Measurements from ENCODE around the gene MLLT1. TPM values are rescaled to one million over a fixed set of nuclear protein-coding genes. Genes with fewer than 3 reads are reported as not detected.

The MLLT1 gene
- total RNA-seq, 4 donors from 2014 or later = 16.0 to 29.0 (median 22.7) TPM

DNA sequence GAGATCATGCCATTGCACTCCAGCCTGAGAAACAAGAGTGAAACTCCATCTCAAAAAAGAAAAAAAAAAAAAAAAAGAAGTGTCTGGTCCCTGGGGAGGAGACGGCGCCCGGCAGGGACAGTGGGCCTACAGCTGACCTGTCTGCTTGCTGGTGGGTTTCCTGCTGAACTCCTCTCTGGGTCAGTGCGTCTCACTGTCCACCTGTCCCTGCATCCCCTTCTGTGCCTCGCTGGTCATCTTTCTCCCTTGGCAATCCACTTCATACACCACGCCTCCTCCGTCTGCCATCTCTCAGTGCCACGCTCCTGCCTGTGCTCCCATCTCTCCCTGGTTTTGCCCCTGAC lies 80.9 kb downstream of the MLLT1 start:
- Histone ChIP-seq H3K4me3 (peak overlapping the region; percentile 58), H3K27me3 (no peaks in the 10 kb centered on the region), H3K36me3 (no peaks in the 10 kb centered on the region), H3K9me3 (no peaks in the 10 kb centered on the region), H3K4me1 (peaks cover 24% of the 10 kb centered on the region), H3K27ac (no peak overlapping the region)
- TF ChIP-seq POLR2AphosphoS5 (IDR thresholded peaks at IDR 0.05) = no peak
- TF ChIP-seq EP300 (IDR thresholded peaks at IDR 0.05) = no peak
- TF ChIP-seq POLR2A (IDR thresholded peaks at IDR 0.05) = no peak
- TF ChIP-seq, protein P1, sequence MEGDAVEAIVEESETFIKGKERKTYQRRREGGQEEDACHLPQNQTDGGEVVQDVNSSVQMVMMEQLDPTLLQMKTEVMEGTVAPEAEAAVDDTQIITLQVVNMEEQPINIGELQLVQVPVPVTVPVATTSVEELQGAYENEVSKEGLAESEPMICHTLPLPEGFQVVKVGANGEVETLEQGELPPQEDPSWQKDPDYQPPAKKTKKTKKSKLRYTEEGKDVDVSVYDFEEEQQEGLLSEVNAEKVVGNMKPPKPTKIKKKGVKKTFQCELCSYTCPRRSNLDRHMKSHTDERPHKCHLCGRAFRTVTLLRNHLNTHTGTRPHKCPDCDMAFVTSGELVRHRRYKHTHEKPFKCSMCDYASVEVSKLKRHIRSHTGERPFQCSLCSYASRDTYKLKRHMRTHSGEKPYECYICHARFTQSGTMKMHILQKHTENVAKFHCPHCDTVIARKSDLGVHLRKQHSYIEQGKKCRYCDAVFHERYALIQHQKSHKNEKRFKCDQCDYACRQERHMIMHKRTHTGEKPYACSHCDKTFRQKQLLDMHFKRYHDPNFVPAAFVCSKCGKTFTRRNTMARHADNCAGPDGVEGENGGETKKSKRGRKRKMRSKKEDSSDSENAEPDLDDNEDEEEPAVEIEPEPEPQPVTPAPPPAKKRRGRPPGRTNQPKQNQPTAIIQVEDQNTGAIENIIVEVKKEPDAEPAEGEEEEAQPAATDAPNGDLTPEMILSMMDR (IDR thresholded peaks at IDR 0.05) = no peak
- no peak for DNase-seq (ENCODE audit: low spot score in 2 of 2)
- whole genome bisulfite sequencing = 23% methylated on average over 8 of the region's 8 CpGs

DNA sequence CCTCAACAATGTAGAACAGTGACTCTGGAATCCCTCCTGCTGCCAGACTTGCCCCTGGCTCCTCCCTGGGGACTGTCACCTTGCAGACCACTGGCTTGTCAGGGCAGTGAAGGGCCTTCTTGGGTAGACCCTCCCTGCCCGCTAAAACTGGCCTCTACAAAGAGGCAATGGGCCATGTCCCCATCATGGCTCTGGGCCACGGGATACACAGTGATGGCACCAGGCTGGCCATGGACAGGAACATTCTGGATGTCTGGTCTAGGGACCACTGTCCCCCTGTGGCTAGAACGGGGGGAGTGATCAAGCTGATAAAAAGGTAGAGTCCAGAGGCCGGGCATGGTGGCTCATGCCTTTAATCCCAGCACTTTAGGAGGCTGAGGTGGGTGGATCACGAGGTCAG lies 83.4 kb downstream of the MLLT1 start:
- no peak for DNase-seq (ENCODE audit: low spot score in 2 of 2)
- Histone ChIP-seq H3K4me3 (no peak overlapping the region), H3K36me3 (no peaks in the 10 kb centered on the region), H3K4me1 (peaks cover 17% of the 10 kb centered on the region), H3K9me3 (no peaks in the 10 kb centered on the region), H3K27ac (no peak overlapping the region), H3K27me3 (no peaks in the 10 kb centered on the region)
- WGBS = 94% methylated on average over 5 of the region's 5 CpGs
- TF ChIP-seq, protein P1 (IDR thresholded peaks at IDR 0.05) = no peak
- no peak for TF ChIP-seq POLR2A (IDR thresholded peaks at IDR 0.05)
- TF ChIP-seq EP300 (IDR thresholded peaks at IDR 0.05) = no peak
- TF ChIP-seq POLR2AphosphoS5 (IDR thresholded peaks at IDR 0.05) = no peak

DNA sequence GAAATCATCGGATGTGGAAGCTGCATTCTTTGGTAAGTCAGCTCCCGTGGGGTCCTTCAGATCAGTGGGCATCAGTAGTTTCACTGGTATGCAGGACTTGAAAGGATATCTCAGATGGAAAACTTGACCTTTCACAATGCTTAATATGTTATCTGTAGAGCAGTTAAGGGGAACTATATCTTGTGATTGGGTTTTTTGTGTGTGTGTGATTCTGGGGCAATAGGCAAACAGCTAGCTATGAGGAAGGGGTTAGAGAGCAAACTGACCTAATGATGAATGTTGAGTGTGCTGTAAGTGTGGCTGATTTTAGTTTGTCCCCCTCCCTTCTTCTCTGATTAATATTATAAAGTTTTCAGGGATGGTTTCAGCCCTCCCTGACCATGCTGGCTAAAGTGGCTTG lies 91.0 kb downstream of the MLLT1 start:
- Histone ChIP-seq H3K27ac (no peak overlapping the region), H3K27me3 (no peaks in the 10 kb centered on the region), H3K9me3 (no peaks in the 10 kb centered on the region), H3K4me3 (no peak overlapping the region), H3K4me1 (peaks cover 3% of the 10 kb centered on the region), H3K36me3 (no peaks in the 10 kb centered on the region)
- no peak for DNase-seq (ENCODE audit: low spot score in 2 of 2)
- no peak for TF ChIP-seq POLR2A (IDR thresholded peaks at IDR 0.05)
- 94% methylated on average over 2 of the region's 2 CpGs for WGBS

DNA sequence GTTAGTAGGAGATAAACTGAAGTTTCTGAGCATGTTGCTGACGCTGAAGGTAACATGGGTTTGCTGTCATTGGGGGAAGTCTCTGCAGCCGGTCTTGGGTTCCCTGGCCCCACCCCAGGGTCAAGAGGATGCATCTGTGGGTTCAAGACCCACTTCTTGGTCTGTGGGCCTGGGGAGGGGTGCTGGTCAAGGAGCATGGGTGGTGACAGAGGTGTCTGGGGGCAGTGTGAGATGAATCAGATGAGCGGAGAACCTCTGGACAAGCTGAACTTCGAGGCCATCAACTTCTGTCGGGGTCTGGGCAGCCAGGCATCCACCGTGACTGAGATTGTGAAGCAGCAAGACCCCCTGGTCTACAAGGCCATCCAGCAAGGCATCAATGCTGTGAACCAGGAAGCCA lies 92.4 kb downstream of the MLLT1 start:
- WGBS = 100% methylated on average over 4 of the region's 6 CpGs
- Histone ChIP-seq H3K4me3 (no peak overlapping the region), H3K4me1 (peaks cover 3% of the 10 kb centered on the region), H3K27ac (no peak overlapping the region), H3K27me3 (peaks cover 7% of the 10 kb centered on the region), H3K36me3 (no peaks in the 10 kb centered on the region), H3K9me3 (no peaks in the 10 kb centered on the region)
- no peak for DNase-seq (ENCODE audit: low spot score in 2 of 2)
- TF ChIP-seq POLR2A (IDR thresholded peaks at IDR 0.05) = no peak
- TF ChIP-seq POLR2AphosphoS5 (IDR thresholded peaks at IDR 0.05) = no peak
- TF ChIP-seq, protein P1 (IDR thresholded peaks at IDR 0.05) = no peak
- TF ChIP-seq EP300 (IDR thresholded peaks at IDR 0.05) = no peak

DNA sequence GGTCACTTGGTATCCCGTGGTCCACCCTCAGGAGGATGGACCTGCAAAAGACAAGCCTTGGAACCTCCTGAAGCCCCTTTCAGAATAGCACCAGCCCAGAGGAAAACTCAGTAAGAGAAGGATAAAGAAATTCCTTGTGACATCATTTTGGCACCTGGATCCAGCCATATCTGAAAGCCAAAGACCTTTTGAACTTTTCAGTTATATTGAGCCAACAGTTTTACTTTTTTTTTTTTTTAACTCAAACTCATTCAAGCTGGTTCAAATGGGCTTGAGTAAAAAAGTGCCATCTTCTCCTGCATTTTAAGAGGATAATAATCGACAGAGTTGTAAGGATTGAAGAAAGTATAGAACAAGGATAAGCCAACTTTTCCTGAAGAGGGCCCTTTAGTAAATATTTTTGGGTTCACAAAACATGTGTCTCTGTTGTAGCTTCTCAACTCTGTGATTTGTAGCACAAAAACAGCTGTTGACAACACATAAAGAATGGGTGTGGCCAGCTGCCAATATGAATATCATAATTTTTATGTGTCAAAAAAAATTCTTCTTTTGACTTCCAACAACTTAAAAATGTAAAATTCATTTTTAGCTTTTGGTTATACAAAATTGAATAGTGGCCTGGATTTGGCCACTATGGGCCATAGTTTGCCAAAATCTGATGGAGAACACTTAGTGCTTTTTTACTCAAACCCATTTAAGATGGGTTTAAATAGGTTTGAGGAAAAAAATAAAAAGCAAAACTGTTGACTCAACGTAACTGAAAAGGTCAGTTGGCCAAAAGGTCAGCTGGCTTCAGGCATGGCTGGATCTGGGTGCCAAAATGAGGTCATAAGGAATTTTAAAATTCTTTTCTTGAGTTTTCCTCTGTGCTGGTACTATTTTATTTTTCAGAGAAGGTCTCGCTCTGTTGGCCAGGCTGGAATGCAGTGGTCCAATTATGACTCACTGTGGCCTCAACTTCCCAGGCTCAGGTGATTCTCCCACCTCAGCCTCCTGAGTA lies 93.6 kb downstream of the MLLT1 start:
- no peak for DNase-seq (ENCODE audit: low spot score in 2 of 2)
- Histone ChIP-seq H3K36me3 (no peaks in the 10 kb centered on the region), H3K27me3 (peaks cover 7% of the 10 kb centered on the region), H3K4me1 (peaks cover 3% of the 10 kb centered on the region), H3K9me3 (no peaks in the 10 kb centered on the region), H3K4me3 (no peak overlapping the region), H3K27ac (no peak overlapping the region)
- WGBS = 53% methylated on average over 4 of the region's 4 CpGs
- TF ChIP-seq POLR2A (IDR thresholded peaks at IDR 0.05) (no peak), EP300 (IDR thresholded peaks at IDR 0.05) (no peak), POLR2AphosphoS5 (IDR thresholded peaks at IDR 0.05) (no peak)
- TF ChIP-seq, protein P1 (IDR thresholded peaks at IDR 0.05) = no peak

Data from suprapubic skin (tissue), 4 donors.